GOT3 (cell line): Measurements from ENCODE around the gene IRAK2.
"Not testable (repeated sequence)": the region's sequence is repeated elsewhere in the genome, so short reads cannot be mapped to it uniquely, and the experiment has no call there.

Experiments used
- DNase-seq: peaks from one replicate; lab custom pipeline; 2025; ENCODE audit warnings: mixed read lengths; lab: John Stamatoyannopoulos, UW

Gene IRAK2

DNA sequence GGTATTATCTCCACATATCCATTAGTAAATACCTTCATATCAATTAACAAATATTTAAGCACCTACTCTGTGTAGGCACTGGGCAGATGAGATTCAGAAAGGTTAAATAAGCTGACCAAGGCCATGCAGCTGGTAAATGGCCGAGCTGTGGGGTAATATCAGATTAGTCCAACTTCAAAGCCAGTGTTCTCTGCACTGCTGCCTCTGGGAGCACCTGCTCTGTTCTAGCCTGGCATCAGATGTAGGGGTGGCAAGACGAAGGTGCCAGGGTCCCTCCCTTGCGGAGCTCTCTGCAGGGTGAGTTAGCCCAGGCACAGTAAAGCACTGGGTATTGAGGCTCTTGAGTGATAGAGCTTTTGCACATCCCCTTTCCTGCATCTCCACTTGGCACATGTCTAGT lies 89.0 kb downstream of the IRAK2 start:
- DNase-seq = no peak

DNA sequence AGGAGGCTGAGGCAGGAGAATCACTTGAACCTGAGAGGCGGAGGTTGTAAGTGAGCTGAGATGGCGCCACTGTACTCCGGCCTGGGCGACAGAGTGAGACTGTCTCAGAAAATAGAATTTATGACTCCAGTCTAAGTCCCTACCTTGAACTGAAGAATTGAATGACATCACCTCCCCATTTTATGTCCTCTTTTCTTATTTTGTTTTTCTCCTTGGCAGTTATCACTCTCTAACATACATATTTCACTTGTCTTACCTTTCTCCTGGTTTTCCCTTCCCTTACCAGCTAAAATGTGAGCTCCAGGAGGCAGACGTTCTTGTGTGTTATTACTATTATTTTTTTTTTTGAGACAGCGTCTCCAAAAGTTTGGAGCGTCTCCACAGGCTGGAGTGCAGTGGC lies 91.1 kb downstream of the IRAK2 start:
- no peak for DNase-seq

DNA sequence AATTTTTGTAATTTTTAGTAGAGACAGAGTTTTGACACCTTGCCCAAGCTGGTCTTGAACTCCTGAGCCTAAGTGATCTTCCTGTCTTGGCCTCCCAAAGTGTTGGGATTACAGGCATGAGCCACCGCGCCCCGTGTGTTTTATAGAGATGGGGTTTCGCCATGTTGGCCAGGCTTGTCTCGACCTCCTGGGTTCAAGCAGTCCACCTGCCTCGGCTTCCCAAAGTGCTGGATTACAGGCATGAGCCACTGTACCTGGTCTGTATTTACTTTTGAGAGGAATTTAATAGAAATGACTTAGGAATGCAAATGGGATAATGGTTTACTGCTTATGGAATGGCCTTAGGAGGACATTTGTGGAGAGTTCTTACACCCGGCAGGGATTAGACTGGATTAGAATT lies 94.3 kb downstream of the IRAK2 start:
- DNase-seq = no peak

DNA sequence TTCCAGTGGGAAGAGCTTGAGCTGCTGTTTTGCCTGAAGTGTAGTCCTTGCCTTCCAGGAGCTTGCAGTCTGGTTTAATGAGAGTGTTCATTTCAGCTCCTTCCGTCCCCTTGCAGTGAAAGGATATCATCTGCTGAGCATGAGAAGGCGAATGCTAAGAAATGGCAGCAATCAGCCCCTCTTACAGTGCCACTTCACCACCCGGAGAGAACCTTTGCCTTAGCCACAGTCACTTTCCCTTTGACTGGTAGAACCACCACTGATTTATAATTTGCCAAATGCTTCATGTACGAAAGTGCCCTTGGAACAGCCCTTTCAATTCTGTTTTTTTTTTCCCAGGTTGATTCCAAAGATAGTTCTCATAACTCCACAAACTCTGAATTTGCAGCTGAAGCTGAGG lies 95.1 kb downstream of the IRAK2 start:
- no peak for DNase-seq

DNA sequence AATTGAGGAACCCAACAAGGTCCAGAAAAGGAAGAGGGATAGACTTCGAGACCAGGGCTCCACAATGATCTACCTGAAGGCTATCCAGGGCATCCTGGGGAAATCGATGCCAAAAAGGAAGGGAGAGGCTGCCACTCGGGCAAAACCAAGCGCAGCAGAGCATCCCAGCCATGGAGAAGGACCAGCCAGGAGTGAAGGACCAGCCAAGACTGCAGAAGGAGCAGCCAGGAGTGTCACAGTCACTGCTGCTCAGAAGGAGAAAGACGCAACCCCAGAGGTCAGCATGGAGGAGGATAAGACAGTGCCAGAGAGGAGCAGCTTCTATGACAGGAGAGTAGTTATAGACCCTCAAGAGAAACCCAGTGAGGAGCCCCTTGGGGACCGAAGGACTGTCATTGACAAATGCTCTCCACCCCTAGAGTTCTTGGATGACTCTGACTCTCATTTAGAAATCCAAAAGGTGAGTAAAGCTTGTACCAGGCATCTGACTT lies 95.5 kb downstream of the IRAK2 start:
- DNase-seq = no peak

DNA sequence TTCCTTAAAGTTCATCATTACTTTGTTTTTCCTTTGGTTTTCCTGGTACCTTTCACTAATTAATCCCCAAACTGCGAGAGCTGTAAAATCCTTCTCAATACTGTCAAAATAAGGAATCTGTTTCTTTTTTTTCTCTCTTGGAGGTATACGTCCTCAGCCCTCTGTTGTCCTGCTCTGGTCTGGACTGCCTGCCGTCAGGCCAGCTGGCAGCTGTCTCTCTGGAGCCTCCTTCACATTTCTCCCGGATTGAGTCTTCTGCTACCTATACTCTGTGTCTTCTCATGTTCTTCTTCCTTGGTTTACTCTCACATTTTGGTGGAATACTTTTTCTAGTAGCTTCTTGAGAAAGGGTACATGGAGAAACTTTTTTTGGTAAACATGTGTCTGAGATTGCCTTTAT lies 97.3 kb downstream of the IRAK2 start:
- no peak for DNase-seq

DNA sequence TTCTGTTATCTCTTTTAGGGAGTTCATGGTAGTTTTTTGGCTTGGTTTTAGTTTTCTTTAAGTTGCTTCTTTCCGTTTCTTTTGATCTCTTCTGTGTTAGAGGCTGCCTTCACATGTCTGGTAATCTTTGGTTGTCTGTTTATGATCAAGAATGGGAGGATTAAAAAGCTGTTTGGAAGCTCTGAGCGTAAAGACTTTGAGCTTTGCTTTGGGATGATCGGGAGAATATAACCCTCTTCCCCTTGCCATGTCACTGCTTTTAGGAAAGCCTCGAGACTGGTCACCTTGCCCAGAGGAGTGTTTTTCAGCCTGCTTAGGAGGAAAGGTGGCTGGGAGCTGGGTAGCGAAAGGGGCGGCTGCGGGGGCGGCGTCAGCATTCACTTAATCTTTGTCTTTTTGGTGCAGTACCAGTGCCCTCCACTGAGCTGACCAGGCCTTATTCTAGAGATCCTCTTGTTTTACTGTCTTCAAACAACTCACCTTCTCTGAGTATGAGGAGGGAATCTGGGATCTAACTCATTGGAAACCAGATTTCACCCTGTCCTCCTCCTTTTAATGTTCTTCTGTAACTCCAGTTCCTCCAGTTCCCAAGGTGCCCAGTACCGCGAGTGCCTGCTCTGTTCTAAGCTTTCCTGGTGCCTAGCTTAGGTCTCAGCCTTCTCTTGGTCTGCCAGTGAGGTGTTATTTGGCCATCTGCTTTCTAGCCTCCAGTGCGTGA lies 99.1 kb downstream of the IRAK2 start:
- DNase-seq = no peak

DNA sequence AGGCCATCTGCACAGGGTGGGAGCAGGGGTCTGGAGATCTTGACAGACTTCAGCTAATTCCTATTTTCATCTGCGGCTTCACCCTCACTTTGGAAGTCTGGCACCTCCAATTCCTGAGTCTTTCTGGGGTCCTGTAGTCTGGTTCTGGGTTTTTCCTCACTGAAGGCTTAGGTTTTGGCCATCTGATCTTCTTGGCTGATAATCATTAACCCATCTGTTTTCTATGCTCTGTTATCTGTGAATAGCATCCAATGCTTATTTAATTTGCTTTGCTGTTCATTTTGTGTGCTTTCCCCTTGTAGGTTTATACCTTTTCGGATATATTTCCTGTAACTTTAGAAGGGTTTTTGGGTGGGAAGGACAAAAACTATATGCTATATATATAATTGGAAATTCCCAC lies 101.1 kb downstream of the IRAK2 start:
- no peak for DNase-seq

DNA sequence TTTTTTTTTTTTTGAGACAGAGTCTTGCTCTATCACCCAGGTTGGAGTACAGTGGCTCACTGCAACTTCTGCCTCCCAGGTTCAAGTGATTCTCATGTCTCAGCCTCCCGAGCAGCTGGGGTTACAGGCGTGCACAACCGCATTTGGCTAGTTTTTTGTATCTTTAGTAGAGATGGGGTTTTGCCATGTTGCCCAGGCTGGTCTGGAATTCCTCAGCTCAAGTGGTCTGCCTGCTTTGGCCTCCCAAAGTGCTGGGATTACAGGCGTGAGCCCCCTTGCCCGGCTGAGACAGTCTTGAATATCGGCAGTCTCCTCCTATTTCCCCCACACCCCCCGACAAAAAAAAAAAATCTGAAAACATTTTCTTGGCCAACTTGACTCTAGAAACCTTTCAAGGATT lies 102.2 kb downstream of the IRAK2 start:
- not testable (repeated sequence) for DNase-seq

DNA sequence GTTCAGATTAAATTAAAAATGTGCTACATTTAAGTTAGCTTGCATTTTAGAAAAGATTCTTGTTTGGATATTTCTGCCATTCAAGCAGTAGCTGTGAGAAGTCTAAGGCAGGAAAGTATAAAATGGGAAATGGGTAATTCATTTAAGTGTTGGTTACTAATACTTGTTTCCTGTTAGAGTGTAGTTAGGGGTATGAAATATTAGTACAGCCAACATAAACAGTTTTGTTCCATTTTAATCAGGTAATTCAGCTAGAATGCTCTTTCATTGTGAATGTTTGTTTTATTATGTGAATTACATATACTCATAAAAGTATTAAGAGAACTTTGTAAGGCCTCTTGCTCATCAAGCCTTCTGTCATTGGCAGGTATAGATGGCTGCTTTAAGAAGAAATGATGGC lies 103.4 kb downstream of the IRAK2 start:
- no peak for DNase-seq

DNA sequence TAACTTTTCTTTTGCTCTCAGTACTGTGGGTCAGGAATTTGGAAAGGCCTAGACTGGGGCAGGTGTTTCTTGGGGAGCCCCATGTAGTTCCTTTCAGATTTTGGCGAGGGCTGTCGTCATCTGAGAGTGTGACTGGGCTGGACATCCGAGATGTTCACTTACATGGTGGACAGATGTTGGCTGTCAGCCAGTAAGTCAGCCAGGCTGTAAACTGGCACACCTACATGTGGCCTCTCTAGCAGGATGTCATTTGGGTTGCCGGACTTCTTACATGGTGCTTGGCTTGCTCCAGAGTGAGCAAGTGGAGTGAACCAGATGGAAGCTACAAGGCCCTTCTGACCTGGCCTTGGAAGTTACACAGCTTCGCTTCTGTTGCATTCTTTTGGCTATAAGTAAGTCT lies 104.2 kb downstream of the IRAK2 start:
- DNase-seq = no peak

DNA sequence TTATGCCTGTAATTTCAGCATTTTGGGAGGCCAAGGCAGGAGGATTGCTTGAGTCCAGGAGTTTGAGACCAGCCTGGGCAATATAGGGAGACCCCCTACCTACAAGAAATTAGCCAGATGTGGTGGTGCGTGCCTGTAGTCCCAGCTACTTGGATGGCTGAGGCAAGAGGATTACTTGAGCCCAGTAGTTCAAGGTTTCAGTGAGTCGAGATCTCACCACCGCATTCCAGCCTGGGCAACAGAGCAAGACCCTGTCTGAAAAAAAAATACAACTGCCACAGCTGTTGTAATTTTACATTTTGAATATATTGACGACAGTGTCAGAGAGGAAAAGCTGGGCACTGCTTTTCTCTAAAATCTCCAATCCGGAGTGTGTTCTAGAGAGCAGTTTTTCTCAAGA lies 104.7 kb downstream of the IRAK2 start:
- no peak for DNase-seq

DNA sequence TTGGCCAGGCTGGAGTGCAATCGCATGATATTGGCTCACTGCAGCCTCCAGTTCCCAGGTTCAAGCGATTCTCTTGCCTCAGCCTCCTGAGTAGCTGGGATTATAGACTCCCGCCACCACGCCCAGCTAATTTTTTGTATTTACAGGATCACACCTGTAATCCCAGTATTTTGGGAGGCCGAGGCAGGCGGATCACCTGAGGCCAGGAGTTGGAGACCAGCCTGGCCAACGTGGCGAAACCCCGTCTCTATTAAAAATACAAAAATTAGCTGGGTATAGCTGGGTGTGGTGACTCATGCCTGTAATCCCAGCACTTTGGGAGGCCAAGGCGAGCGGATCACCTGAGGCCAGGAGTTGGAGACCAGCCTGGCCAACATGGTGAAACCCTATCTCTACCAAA lies 107.8 kb downstream of the IRAK2 start:
- not testable (repeated sequence) for DNase-seq

DNA sequence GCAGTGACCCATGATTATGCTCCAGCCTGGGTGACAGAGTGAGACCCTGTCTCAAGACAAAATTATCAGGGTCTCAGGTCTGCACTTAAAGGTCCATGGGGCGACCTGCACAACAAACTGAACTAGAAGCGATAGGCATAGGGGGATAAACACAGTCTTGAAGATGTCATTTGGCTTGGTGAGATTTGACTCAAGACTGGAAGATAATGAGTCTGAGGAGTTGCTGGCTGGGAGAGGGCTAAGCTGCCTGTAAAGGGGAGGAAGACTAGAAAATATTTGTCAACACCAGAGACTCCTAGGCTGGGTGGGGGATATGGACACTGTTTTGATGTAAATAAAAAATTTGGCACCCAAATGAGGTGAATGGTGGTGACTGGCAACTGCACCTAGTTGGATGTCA lies 108.3 kb downstream of the IRAK2 start:
- DNase-seq = no peak

DNA sequence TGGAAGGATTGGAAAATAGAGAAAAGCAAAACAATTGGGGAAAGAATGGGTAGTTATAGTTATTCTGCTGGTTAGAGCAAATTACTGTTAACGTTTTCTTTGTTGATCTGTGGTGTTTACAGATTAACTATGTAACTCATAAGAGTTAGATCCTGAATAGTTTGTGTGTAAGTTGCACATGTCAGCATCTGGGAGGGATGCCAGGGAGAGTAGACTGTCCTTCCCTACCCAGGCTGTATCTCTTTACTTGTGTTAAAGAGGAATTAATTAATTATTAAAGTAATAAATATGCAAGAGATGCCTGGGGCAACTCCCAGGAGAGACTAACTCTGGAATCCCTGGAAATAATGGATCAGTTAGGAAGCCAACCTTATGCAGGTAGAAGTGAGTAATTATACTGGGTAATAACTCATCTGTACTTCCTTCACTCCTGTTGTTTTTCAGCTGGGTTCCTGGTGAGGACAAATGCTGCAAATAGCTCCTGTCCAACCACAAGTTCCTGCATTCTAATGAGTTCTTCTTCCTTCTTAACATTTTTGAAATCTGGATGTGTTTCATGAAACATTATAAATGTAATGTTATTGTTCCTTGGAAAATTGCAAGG lies 109.1 kb downstream of the IRAK2 start:
- no peak for DNase-seq

DNA sequence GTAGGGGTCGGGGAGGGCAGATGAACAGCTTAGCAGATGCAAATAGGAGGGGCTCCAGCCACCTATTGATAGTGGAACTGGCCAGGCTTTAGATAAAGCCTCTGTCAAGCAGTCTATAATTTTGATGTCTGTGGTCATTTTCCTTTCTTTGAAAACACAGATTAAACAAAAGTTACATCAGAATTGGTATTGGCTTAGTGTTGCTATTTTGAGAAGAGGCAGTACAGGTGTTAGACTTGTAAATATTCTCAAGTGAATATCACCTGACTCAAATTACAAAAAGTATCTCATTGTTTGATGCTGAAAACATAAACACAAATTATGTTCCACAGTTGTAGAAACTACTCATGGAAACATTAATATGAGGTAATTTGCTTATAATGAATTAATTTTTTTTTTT lies 109.9 kb downstream of the IRAK2 start:
- no peak for DNase-seq

DNA sequence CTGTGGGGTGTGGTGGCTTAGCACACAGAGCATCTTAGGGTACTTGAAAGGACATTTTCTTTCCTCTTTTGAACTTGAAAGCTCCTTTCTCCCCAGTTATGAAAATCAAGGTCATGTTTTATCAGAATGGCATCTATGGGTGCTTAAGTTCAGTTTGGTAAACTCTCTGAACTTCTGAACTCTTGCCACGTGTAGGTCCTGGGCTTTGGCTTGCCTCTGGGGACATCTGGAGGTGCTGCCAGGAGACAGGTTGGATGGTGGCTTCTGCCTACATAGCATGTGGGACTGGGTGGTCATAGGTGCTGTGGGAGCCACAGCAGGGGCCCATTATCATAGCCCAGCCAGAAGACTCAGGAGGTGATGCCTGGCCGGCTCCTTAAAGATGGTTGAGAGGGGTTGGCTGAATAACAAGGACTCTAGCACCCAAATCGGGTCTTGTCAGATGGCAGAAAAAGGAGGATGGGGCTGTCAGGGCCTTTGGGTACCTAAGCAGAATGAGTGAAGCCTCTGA lies 112.5 kb downstream of the IRAK2 start:
- DNase-seq = no peak

DNA sequence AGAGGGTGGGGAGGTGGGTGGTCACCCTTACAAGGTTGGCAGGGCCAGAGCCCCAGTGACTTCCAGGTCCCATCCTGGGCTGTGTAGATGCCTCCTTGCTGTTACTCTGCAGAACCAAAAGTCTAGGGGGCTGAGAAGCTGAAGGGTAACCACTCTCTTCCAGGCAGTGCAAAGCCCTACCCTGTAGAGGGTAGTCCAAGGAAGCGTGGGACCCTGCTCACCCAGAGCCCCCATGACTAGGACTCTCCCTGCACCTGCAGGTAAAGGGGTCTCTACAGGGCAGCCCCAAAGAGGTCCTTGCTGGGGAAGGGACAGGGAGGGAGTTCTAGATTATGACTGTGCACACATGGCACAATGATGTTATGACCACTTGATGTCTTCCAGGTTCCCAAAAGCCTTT lies 113.8 kb downstream of the IRAK2 start:
- DNase-seq = no peak

DNA sequence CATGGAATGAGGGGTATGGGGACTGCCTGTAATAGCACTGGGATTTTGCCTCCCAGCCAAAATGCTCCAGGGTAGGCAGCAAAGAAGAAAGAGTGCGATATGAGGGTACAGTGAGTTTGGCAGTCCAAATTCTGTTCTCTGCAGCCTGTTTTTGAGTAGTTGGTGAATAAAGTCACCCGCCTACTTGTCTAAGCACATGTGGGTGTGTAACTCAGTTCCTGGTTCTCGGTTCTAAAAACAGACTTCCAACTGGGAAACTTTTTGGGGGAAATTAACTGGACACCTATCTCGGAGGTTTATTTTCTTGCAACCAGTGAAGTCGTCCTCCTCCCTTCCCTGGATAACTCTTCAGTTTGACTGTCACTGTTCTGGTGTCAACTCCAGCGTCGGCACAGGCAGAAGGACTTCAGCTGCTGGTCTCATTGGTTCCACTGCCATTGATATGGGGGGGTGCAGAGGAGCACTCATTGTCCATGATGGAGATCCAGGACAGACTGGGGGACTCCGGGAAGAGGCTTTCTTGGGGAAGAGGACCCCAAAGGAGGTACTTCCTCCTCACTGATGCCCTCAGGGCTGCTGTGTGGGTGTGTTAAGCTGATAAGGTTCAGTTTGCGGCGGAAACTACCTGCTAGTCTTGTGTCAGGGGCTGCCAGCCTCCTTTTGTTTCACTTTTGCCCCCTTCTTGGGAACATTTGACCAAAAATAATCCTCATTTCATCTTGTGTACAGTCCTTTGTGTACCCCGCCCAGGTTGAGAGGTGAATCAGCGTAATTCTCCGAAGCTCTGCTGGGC lies 114.9 kb downstream of the IRAK2 start:
- no peak for DNase-seq

DNA sequence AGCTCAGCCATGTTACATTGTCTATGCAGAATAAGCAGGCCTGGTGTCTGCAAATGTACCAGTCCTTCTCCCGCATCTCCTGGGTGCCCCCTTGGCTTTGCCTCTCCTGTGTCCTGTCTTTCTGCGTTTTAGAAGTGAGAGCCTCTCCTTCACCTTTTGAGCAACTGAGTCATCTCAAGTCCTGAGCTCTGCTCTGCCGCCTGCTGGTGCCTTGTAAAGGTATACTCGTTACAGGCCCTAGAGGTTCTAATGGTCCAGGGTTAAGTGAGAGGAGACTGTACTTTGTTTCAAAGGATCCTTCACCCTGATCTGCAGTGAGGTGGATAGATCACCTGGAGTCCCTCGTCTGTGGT lies 115.4 kb downstream of the IRAK2 start:
- DNase-seq = no peak

DNA sequence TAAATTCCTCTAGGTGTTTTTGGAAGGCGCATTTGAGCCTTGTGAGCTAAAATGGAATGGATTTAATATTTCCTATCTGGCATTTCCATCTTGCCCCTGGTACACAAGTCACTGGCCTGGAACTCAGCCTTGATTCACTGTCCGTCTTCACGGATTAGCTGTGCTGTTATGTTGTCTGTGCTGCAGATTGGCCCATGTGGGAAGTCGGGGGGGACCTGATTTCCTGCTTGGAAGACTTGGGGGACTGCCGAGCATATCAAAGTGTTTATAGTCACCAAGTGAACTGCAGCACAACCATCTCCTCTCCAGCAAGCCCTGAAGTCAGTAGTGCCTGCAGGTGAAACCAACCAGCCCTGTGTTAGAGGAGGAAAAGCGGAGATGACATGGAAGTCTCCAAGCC lies 115.9 kb downstream of the IRAK2 start:
- DNase-seq = no peak

DNA sequence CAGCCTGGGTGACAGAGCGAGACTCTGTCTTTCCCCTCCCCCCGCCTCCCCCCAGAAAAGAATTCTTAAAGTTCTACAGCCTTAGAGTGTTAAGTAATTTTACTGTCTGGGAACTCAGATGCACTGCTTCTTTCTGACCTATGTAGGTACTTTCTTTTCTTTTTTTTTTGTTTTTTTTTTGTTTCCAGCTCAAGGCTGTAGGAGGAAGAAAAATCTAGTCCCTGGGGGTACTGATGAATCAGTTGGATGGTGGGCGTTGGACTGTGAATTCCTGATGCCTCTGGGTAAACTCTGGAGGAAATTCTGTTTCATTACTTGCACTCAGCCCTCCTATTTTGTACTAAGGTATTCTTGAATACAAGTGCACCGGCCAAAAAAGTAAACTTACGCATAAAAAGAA lies 117.2 kb downstream of the IRAK2 start:
- DNase-seq = no peak

DNA sequence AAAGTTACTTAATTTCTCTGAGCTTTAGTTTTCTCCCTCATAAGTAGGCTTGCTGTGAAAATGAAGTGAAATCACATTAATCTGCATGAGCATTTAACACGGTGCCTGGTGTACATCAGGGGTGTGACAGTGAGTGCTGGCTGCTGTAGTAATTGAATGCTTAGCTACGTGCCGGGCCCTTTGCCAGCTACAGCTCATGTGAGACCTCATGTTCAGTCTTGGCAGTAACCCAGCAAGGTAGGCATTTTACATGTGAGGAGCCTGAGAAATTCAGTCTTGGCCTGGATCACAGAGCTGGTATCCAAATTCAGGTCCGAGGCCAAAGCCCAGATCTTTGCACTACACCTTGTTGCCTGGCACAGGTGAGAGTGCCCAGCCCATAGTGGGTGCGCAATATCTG lies 118.9 kb downstream of the IRAK2 start:
- no peak for DNase-seq
